Colonic mucosa (tissue), 4 donors: ENCODE results near the gene ZNF407. TPM values are rescaled to one million over a fixed set of nuclear protein-coding genes. Genes with fewer than 3 reads are reported as not detected.

Experiments
- DNase-seq: peaks from one replicate; pipeline ENCODE4 v3.0.0-alpha.2; 2020
- H3K27ac ChIP-seq: fragments of 200-600 bp; one replicate; pipeline ENCODE4 v1.8.0; 2021
- H3K27me3 ChIP-seq: fragments of 200-600 bp; one replicate; pipeline ENCODE4 v1.8.0; 2021
- H3K36me3 ChIP-seq: fragments of 200-600 bp; one replicate; pipeline ENCODE4 v1.8.0; 2021
- H3K4me1 ChIP-seq: fragments of 200-600 bp; one replicate; pipeline ENCODE4 v1.8.0; 2021; ENCODE audit warnings: mild to moderate bottlenecking
- H3K4me3 ChIP-seq: fragments of 200-600 bp; one replicate; pipeline ENCODE4 v1.8.0; 2021
- H3K9ac ChIP-seq, 2 donors: one replicate each; pipeline ENCODE4 v1.7.0; 2013; ENCODE audit warnings: control low read depth in 2 of 2, low read depth in 2 of 2, low read length in 2 of 2
- H3K9me3 ChIP-seq: fragments of 200-600 bp; one replicate; pipeline ENCODE4 v1.8.0; 2021
- intact Hi-C: fragments of 100-400 bp; cut with DNase I; formaldehyde crosslinking; loops from one replicate; pipeline ENCODE4 v1.14.1; 2022
- total RNA-seq, 2 donors: library from RNA; stranded (reverse); fragmentation: NEBNext Ultra II Directional in 1 of 2; extraction: Animal tissue kit (Norgen Biotek cat#: 25700) in 1 of 2; gene quantifications; one replicate each; pipeline ENCODE4 v1.2.1, GENCODE V29; 2021
- TF ChIP-seq, protein P1 (sequence below): fragments of 200-600 bp; IDR thresholded peaks from one replicate; pipeline ENCODE4 v1.8.0; 2022; ENCODE audit warnings: antibody characterized with exemption, mild to moderate bottlenecking
- donor health status: healthy.
- donor health status: DM: no; HTN: no; CAD: no.
- donor health status: DM: no; HTN: no; CAD: no.

The ZNF407 gene
- total RNA-seq, 2 donors from 2014 or later, result 8.1 to 13.1 TPM

DNA sequence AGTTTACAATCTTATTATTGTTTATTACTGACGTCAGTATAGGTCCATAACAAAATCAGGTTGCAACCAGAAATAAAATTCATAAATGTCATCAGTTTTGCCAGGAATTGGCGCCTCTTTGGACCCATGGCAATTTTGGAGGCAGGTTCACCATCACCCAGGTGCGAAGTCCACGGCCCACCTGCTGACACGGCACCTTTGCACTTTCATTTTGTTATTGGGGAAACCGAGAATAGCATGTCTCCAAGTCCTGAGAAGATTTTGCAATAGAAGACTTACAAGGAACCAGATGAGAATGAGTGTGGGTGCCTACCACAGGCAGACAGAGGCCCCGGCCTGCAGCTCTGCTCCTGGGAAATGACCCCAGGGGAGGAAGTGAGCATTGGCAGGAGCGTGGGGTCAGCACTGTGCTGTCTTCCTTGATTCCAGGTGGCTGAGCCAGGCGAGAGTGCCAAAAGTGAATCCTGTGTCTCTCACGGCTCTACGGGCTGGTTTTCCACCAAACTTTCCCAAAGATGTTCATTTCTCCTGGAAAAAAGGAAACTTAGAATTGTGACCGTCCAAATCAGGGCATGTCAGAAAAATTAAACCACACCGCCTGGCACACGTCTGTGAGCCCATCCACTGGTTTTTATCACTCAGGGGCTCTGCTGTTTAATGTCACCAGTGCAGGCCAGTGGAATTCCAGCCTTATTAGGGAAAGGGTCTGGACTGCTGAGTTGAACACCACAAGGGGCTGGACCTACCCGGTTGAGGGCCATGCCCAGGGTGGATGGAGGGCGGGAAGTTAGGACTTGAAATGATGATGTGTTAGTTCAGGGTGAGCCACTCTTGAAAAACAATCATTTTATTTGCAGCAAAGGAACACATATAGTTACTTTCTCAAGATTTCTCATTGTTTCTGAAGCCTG lies 514.8 kb downstream of the ZNF407 start:
- H3K9ac ChIP-seq, result no peak overlapping the region
- H3K36me3 ChIP-seq, result no peaks in the 10 kb centered on the region
- TF ChIP-seq, protein P1, sequence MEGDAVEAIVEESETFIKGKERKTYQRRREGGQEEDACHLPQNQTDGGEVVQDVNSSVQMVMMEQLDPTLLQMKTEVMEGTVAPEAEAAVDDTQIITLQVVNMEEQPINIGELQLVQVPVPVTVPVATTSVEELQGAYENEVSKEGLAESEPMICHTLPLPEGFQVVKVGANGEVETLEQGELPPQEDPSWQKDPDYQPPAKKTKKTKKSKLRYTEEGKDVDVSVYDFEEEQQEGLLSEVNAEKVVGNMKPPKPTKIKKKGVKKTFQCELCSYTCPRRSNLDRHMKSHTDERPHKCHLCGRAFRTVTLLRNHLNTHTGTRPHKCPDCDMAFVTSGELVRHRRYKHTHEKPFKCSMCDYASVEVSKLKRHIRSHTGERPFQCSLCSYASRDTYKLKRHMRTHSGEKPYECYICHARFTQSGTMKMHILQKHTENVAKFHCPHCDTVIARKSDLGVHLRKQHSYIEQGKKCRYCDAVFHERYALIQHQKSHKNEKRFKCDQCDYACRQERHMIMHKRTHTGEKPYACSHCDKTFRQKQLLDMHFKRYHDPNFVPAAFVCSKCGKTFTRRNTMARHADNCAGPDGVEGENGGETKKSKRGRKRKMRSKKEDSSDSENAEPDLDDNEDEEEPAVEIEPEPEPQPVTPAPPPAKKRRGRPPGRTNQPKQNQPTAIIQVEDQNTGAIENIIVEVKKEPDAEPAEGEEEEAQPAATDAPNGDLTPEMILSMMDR, result no peak
- no peaks in the 10 kb centered on the region for H3K27me3 ChIP-seq
- DNase-seq, result no peak
- H3K4me3 ChIP-seq, result no peak overlapping the region
- H3K9me3 ChIP-seq, result no peaks in the 10 kb centered on the region
- H3K27ac ChIP-seq, result no peak overlapping the region
- H3K4me1 ChIP-seq, result no peaks in the 10 kb centered on the region
- intact Hi-C loops, result no loop called here

- H3K27ac ChIP-seq, result no peak overlapping the region
- no peaks in the 10 kb centered on the region for H3K4me1 ChIP-seq
- TF ChIP-seq, protein P1, result no peak
- intact Hi-C loops, result no loop called here
- no peak for DNase-seq
- H3K27me3 ChIP-seq, result no peaks in the 10 kb centered on the region
- no peaks in the 10 kb centered on the region for H3K9me3 ChIP-seq
- no peak overlapping the region for H3K9ac ChIP-seq
- H3K4me3 ChIP-seq, result no peak overlapping the region
- H3K36me3 ChIP-seq, result no peaks in the 10 kb centered on the region
Observed at GRCh38 chr18:75113455-75113854, 515.8 kb downstream of the ZNF407 start.

DNA sequence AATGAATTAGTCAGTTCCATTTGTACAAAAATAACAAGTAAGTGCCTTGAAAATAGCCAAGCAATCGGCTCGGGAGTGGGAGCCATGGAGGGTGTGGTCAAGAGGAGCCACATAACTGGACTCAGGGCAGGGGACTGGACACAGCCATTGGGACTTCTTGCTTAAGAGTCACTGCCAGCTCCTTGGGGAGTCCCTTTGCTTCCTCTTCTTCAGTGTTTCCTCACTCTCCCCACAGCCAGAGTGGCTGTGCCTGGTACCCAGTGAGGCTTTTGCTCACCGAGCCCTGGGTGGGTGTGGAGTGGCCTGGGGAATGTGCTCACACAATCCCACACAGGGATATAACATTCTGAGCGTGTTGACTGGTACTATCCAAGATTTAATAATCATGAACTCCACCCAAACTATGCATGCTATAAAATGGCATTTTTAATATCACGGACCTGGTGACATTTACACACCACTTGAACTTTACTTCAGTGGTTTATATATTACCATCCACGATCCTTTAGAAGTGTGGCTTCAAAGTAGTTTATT lies 516.6 kb downstream of the ZNF407 start:
- no peak for DNase-seq
- H3K36me3 ChIP-seq, result no peaks in the 10 kb centered on the region
- no peak overlapping the region for H3K4me3 ChIP-seq
- no peak overlapping the region for H3K9ac ChIP-seq
- H3K9me3 ChIP-seq, result no peaks in the 10 kb centered on the region
- no peaks in the 10 kb centered on the region for H3K27me3 ChIP-seq
- intact Hi-C loops, result no loop called here
- H3K27ac ChIP-seq, result no peak overlapping the region
- TF ChIP-seq, protein P1, result no peak
- no peaks in the 10 kb centered on the region for H3K4me1 ChIP-seq

Other genes with a start within 250 kb of the ZNF407 start
- gene DIPK1C, start 140.6 kb upstream of the ZNF407 start, total RNA-seq, result under 1 TPM in 1 of 2 donors, not detected in 1; 0.24 TPM
- gene CNDP2, start 101.5 kb upstream of the ZNF407 start, total RNA-seq, result 100 to 1,000 TPM; 206 to 261 TPM
- gene CNDP1, start 63.4 kb upstream of the ZNF407 start, total RNA-seq, result under 1 TPM in 1 of 2 donors, not detected in 1; 0.10 TPM